Measurements from ENCODE around the gene PLEKHA7.

The PLEKHA7 gene

GRCh38 chr11:16834384-16834783 lies 179.8 kb downstream of the PLEKHA7 start:
- TF ChIP-seq MAX (IDR thresholded peaks at IDR 0.05; ENCODE audit: low read depth, low read length) (no peak), CTCF (IDR thresholded peaks at IDR 0.05; ENCODE audit: low read depth, low read length) (no peak), MYC (IDR thresholded peaks at IDR 0.05; ENCODE audit: low read depth, low read length) (no peak), POLR2A (IDR thresholded peaks at IDR 0.05; ENCODE audit: extremely low read depth, insufficient read length) (no peak)
- DNase-seq (ENCODE audit: low read depth), result no peak
- H3K4me3 ChIP-seq (ENCODE audit: low read depth, low read length), result no peak overlapping the region

- no peak overlapping the region for H3K4me3 ChIP-seq (ENCODE audit: low read depth, low read length)
- no peak for TF ChIP-seq POLR2A (IDR thresholded peaks at IDR 0.05; ENCODE audit: extremely low read depth, insufficient read length)
- TF ChIP-seq CTCF (IDR thresholded peaks at IDR 0.05; ENCODE audit: low read depth, low read length), result no peak
- TF ChIP-seq MYC (IDR thresholded peaks at IDR 0.05; ENCODE audit: low read depth, low read length), result no peak
- no peak for TF ChIP-seq MAX (IDR thresholded peaks at IDR 0.05; ENCODE audit: low read depth, low read length)
- no peak for DNase-seq (ENCODE audit: low read depth)
Measured at GRCh38 chr11:16833026-16833425, 181.2 kb downstream of the PLEKHA7 start.

GRCh38 chr11:16832193-16832539 lies 182.0 kb downstream of the PLEKHA7 start:
- DNase-seq (ENCODE audit: low read depth), result no peak
- TF ChIP-seq MYC (IDR thresholded peaks at IDR 0.05; ENCODE audit: low read depth, low read length), result no peak
- TF ChIP-seq MAX (IDR thresholded peaks at IDR 0.05; ENCODE audit: low read depth, low read length), result no peak
- TF ChIP-seq CTCF (IDR thresholded peaks at IDR 0.05; ENCODE audit: low read depth, low read length), result no peak
- TF ChIP-seq POLR2A (IDR thresholded peaks at IDR 0.05; ENCODE audit: extremely low read depth, insufficient read length), result no peak
- H3K4me3 ChIP-seq (ENCODE audit: low read depth, low read length), result no peak overlapping the region

- DNase-seq (ENCODE audit: low read depth), result no peak
- no peak overlapping the region for H3K4me3 ChIP-seq (ENCODE audit: low read depth, low read length)
- TF ChIP-seq MYC (IDR thresholded peaks at IDR 0.05; ENCODE audit: low read depth, low read length) (no peak), MAX (IDR thresholded peaks at IDR 0.05; ENCODE audit: low read depth, low read length) (no peak), POLR2A (IDR thresholded peaks at IDR 0.05; ENCODE audit: extremely low read depth, insufficient read length) (no peak), CTCF (IDR thresholded peaks at IDR 0.05; ENCODE audit: low read depth, low read length) (no peak)
Measured at GRCh38 chr11:16831316-16832192, 182.7 kb downstream of the PLEKHA7 start.

GRCh38 chr11:16827139-16827538 lies 187.1 kb downstream of the PLEKHA7 start:
- DNase-seq (ENCODE audit: low read depth), result no peak
- H3K4me3 ChIP-seq (ENCODE audit: low read depth, low read length), result no peak overlapping the region
- TF ChIP-seq CTCF (IDR thresholded peaks at IDR 0.05; ENCODE audit: low read depth, low read length), result no peak
- TF ChIP-seq POLR2A (IDR thresholded peaks at IDR 0.05; ENCODE audit: extremely low read depth, insufficient read length), result no peak
- no peak for TF ChIP-seq MYC (IDR thresholded peaks at IDR 0.05; ENCODE audit: low read depth, low read length)
- TF ChIP-seq MAX (IDR thresholded peaks at IDR 0.05; ENCODE audit: low read depth, low read length), result no peak
